ENCODE measurements around the gene WDFY1. TPM values are rescaled to one million over a fixed set of nuclear protein-coding genes. Genes with fewer than 3 reads are reported as not detected.

WDFY1 gene
- total RNA-seq, 2 donors from 2014 or later = 50.0 to 63.5 TPM

GRCh38 chr2:223934870-223935269 is 10.3 kb downstream of the WDFY1 start:
- no peak for DNase-seq
- TF ChIP-seq, protein P1, sequence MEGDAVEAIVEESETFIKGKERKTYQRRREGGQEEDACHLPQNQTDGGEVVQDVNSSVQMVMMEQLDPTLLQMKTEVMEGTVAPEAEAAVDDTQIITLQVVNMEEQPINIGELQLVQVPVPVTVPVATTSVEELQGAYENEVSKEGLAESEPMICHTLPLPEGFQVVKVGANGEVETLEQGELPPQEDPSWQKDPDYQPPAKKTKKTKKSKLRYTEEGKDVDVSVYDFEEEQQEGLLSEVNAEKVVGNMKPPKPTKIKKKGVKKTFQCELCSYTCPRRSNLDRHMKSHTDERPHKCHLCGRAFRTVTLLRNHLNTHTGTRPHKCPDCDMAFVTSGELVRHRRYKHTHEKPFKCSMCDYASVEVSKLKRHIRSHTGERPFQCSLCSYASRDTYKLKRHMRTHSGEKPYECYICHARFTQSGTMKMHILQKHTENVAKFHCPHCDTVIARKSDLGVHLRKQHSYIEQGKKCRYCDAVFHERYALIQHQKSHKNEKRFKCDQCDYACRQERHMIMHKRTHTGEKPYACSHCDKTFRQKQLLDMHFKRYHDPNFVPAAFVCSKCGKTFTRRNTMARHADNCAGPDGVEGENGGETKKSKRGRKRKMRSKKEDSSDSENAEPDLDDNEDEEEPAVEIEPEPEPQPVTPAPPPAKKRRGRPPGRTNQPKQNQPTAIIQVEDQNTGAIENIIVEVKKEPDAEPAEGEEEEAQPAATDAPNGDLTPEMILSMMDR (IDR thresholded peaks at IDR 0.05) = no peak
- Histone ChIP-seq H3K27ac (no peak overlapping the region), H3K27me3 (no peaks in the 10 kb centered on the region), H3K9ac (ENCODE audit: low read depth in 2 of 2, low read length in 2 of 2) (no peak overlapping the region), H3K4me3 (no peak overlapping the region), H3K4me1 (peaks cover 10% of the 10 kb centered on the region), H3K36me3 (no peaks in the 10 kb centered on the region), H3K9me3 (no peaks in the 10 kb centered on the region)
- intact Hi-C loops (cut with DNase I) = no loop called here

DNA sequence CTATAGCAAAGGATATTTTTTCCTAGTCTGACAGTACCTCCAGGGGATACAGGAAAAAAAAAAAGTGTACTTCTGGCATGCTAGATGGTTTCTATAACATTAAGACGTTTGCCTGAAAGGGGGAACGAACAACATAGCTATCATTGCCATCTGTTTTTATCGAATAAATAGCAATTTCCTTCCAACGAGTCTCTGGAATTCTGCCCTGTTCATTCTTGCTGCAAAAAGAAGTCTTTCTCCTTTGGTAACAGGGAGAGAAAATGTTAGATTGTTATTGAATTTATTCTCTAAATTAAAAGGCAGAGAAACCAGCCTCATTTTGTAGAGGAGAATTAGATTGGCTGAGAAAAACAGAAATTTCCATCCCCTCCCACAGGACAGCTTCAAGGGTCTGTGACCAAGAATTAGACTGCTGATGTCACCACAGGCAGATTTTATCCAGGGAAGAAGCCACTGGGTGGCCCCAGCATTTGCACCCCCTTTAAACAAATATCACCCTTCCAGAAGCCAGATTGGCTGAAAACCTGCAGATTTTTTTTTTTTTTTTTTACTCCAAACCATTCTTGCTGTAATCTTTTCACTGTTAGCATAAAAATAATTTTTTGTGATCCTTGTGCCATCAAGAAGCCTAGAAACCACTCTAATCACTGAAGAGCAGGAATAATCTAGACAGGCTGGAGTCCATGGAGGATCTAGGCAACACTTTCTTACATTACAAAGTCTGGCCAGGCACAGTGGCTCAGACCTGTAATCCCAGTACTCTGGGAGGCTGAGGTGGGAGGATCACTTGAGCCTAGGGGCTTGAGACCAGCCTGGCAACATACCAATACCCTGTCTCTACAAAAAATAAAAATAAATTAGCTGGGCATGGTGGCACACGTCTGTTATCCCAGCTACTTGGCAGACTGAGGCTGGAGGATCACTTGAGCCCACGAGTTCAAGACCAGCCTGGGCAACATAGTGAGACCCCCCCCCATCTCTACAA is 12.0 kb downstream of the WDFY1 start:
- no peak overlapping the region for H3K27ac ChIP-seq
- H3K36me3 ChIP-seq = no peaks in the 10 kb centered on the region
- no peak overlapping the region for H3K4me3 ChIP-seq
- H3K9ac ChIP-seq (ENCODE audit: low read depth in 2 of 2, low read length in 2 of 2) = no peak overlapping the region
- TF ChIP-seq, protein P1 (IDR thresholded peaks at IDR 0.05) = no peak
- peak; percentile 5 for DNase-seq
- intact Hi-C loops (cut with DNase I) = no loop called here
- H3K27me3 ChIP-seq = no peaks in the 10 kb centered on the region
- H3K4me1 ChIP-seq = peaks cover 16% of the 10 kb centered on the region
- H3K9me3 ChIP-seq = no peaks in the 10 kb centered on the region

GRCh38 chr2:223930103-223930976 is 14.8 kb downstream of the WDFY1 start:
- Histone ChIP-seq H3K4me3 (no peak overlapping the region), H3K36me3 (no peaks in the 10 kb centered on the region), H3K27ac (peak overlapping the region; percentile 22), H3K9me3 (no peaks in the 10 kb centered on the region), H3K27me3 (no peaks in the 10 kb centered on the region), H3K9ac (ENCODE audit: low read depth in 2 of 2, low read length in 2 of 2) (no peak overlapping the region), H3K4me1 (peaks cover 16% of the 10 kb centered on the region)
- DNase-seq = peak; percentile 41
- intact Hi-C loops (cut with DNase I) = no loop called here
- TF ChIP-seq, protein P1 (IDR thresholded peaks at IDR 0.05) = no peak

DNA sequence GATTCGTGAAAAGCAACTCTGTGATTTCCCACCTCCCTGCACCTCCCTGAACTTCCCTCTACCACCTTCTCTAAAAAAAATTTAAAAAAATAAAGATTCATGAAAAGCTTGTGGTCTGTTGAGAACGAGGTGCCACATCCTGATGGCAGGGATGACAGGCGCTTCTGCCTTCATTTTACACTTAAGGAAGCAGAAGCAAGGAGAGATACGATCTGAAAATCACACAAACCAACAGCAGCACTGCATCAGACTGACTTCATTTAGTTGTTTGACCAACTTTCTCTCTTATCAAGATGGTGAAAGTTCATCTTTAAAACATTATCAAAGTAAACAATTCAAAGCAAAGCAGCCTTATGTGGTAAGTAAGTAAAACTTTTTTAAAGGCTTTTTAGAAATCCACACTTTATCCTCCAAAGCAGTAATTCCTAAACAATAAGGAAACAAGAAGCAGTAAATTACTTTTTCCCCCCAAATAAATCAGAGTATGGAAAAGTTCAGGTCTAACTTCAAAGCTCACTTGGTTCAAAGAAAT is 15.5 kb downstream of the WDFY1 start:
- Histone ChIP-seq H3K9me3 (no peaks in the 10 kb centered on the region), H3K4me1 (peaks cover 16% of the 10 kb centered on the region), H3K27me3 (no peaks in the 10 kb centered on the region), H3K27ac (peak overlapping the region; percentile 22), H3K9ac (ENCODE audit: low read depth in 2 of 2, low read length in 2 of 2) (no peak overlapping the region), H3K36me3 (no peaks in the 10 kb centered on the region), H3K4me3 (no peak overlapping the region)
- DNase-seq = no peak
- intact Hi-C loops (cut with DNase I) = no loop called here
- TF ChIP-seq, protein P1 (IDR thresholded peaks at IDR 0.05) = no peak
